HG02623 (cell line): ENCODE data around the gene POU2AF1.
"Not testable (repeated sequence)": the region's sequence is repeated elsewhere in the genome, so short reads cannot be mapped to it uniquely, and the experiment has no call there.

ENCODE experiments used
- ATAC-seq: cut with Tn5 transposase; IDR thresholded peaks from one replicate; pipeline ENCODE4 v1.9.1; 2021; ENCODE audit warnings: moderate library complexity; ENCODE audit not compliant: unreplicated experiment

Gene POU2AF1

GRCh38 chr11:111320728-111321568 is 58.1 kb downstream of the POU2AF1 start:
- no peak for ATAC-seq

GRCh38 chr11:111320199-111320598 is 58.9 kb downstream of the POU2AF1 start:
- ATAC-seq: not testable (repeated sequence)

- ATAC-seq: no peak
These were observed 59.8 kb downstream of the POU2AF1 start for GRCh38 chr11:111319296-111319695.

DNA sequence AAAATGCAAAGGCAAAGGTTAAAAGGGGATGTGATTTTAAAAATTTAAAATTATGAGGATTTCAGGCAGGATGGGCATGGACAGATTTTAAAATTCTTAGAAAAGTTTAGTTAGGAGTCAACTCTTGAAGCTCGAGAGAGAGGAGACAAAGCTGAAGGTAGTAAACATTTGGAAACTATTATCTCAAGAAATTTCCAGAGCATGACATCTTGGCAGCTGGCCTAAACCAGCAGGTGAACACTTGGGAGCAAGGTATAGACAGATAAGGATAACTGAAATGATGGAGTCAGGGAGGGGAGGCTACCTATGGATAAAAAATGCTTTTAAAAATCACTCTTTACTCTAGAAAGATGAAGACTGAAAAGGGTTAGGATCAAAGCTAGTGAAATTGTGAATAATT is 67.0 kb downstream of the POU2AF1 start:
- no peak for ATAC-seq

DNA sequence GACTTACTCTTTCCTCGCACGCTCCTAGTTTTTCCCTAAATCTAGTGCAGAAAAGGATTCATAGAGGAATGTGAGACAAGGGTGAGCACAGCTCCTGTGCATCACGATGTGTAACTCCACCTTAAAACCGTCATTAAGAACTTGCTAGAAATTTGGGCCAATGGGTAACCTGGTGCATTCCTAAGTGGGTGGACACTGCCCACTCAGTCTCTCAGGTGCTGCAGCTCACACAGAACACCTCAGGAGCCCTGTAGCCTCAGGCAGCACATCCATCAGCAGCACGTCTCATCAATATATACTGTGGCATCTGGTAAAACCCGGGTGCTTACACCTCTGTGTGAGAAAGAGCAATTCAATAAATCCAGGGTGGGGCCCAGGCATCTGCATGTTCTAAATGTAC is 68.4 kb downstream of the POU2AF1 start:
- ATAC-seq: no peak

DNA sequence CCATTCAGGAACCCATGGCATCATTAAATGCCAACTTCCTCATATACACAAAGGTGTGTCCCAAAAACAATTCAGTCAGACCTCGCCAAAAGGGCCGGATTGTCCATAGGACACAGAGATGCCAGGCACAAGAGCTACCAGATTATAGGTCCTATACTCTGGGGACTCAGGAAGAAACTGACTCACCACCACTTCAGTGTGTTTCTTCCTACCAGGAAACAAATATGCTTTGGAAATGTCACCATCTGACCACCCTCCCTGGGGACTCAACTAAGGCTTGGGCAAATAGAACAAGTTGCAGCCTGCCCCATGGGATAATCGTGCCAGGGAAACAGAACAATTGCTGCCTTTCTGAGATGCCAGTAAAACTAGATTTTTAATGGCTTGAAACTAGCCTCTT is 69.0 kb downstream of the POU2AF1 start:
- ATAC-seq: no peak

GRCh38 chr11:111309215-111309915 is 69.7 kb downstream of the POU2AF1 start:
- ATAC-seq: no peak

- ATAC-seq: no peak
These were observed 70.9 kb downstream of the POU2AF1 start for GRCh38 chr11:111308140-111308539.

- ATAC-seq: no peak
These were observed 71.5 kb downstream of the POU2AF1 start for GRCh38 chr11:111307472-111308108.

DNA sequence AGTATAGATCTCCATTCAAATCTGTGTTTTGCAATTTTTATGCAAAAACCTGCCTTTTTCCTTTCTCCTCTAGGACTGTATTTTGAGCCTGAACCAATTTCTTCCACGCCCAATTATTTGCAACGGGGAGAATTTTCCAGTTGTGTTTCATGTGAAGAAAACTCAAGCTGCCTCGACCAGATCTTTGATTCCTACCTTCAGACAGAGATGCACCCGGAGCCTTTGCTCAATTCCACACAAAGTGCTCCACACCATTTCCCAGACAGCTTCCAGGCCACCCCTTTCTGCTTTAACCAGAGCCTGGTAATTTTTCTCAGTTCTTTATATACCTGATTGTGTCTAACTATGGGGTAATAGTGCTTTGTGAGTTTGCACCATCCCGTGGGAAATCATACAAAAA is 72.8 kb downstream of the POU2AF1 start:
- ATAC-seq: no peak

DNA sequence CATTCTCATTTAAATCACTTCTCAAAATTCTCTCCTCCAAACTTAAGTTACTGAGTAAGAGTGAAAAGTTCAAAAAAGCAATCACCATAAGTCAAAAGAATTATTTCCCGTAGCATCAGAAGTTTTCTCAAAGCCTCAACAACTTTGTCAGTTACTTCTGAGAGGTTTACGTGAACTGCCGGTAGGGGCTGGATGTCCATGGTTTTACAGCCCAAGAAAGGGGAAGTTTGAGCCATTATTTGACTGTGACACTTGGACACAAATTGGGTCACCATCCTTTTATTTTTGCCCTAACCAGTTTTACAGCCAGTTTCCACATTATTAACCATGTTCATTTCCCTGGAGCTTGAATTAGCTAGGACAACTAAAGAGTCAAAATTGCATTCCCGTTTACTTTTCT is 73.2 kb downstream of the POU2AF1 start:
- ATAC-seq: no peak

- no peak for ATAC-seq
These were observed 73.8 kb downstream of the POU2AF1 start for GRCh38 chr11:111305162-111305802.

DNA sequence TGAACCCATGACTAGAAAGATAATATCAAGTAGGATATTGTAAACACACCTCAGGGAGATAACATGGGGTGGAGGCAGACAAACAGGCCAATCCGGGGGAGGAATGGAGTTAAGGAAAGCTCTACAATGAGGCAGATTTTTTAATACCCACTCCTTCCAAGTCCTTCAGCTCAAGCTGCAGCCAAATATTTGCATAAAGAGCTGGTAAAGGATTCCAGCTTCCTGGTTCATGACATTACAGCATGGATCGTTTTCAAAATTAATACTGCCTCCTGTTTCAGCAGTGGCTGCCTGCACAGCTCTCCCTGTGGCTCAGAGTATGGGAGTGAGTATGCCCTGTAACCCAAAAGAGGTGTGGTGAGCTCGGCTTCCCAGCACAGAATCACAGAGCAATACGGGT is 75.6 kb downstream of the POU2AF1 start:
- ATAC-seq: no peak

DNA sequence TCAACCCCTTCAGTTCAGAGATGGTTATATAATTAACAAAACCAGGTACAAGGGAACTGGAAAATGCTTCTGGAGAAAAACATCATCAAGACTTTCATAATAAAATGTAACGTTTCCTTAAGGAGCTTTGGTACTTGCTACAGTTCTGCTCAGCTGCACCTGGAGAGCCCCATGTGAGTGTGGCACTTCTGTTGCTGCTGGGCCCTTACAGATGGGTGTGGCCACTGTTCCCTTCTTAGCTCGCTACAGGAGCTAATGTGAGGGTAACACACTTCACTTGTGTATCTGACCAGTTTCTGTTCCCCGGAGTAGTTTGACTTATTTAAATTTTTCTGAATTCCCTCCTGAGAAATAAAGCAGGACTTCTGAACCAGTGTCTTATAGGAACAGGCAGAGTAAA is 76.8 kb downstream of the POU2AF1 start:
- no peak for ATAC-seq
